CD4-positive, alpha-beta T cell treated with Interferon alpha-2 for 1 hour (primary cell): Measurements from ENCODE around the gene PCNP.
"Not testable (repeated sequence)": the region's sequence is repeated elsewhere in the genome, so short reads cannot be mapped to it uniquely, and the experiment has no call there.

Experiments
- DNase-seq, 2 donors: peaks; one replicate each; pipeline ENCODE4 v3.0.0-alpha.2; 2020 to 2022

PCNP gene

GRCh38 chr3:101567528-101568317 lies 6.3 kb upstream of the PCNP start:
- DNase-seq: no peak

GRCh38 chr3:101571028-101571895 lies 2.7 kb upstream of the PCNP start:
- DNase-seq: peak in 1 of 2 donors; percentile 55

GRCh38 chr3:101574388-101575112 lies 570 bp downstream of the PCNP start:
- peak; percentile 45 to 67 for DNase-seq

GRCh38 chr3:101577286-101577685 lies 3.3 kb downstream of the PCNP start:
- no peak for DNase-seq

GRCh38 chr3:101588616-101589015 lies 14.6 kb downstream of the PCNP start:
- no peak for DNase-seq

GRCh38 chr3:101591071-101591470 lies 17.1 kb downstream of the PCNP start:
- DNase-seq: no peak

- no peak for DNase-seq
Observed at GRCh38 chr3:101602731-101603130, 28.8 kb downstream of the PCNP start.

- no peak for DNase-seq
Observed at GRCh38 chr3:101603184-101603583, 29.2 kb downstream of the PCNP start.

- not testable (repeated sequence) for DNase-seq
Observed at GRCh38 chr3:101605398-101605797, 31.4 kb downstream of the PCNP start.

GRCh38 chr3:101611023-101611422 lies 37.0 kb downstream of the PCNP start:
- no peak for DNase-seq

- DNase-seq: not testable (repeated sequence)
Observed at GRCh38 chr3:101613014-101613413, 39.0 kb downstream of the PCNP start.

GRCh38 chr3:101615525-101615924 lies 41.5 kb downstream of the PCNP start:
- no peak for DNase-seq

GRCh38 chr3:101617478-101617877 lies 43.5 kb downstream of the PCNP start:
- DNase-seq: no peak

GRCh38 chr3:101618726-101619125 lies 44.7 kb downstream of the PCNP start:
- DNase-seq: no peak

- DNase-seq: no peak
Observed at GRCh38 chr3:101619734-101620133, 45.8 kb downstream of the PCNP start.

GRCh38 chr3:101623656-101624055 lies 49.7 kb downstream of the PCNP start:
- DNase-seq: no peak

GRCh38 chr3:101624857-101625256 lies 50.9 kb downstream of the PCNP start:
- no peak for DNase-seq

- DNase-seq: no peak
Observed at GRCh38 chr3:101625879-101626278, 51.9 kb downstream of the PCNP start.

- DNase-seq: no peak
Observed at GRCh38 chr3:101629219-101629618, 55.2 kb downstream of the PCNP start.

- DNase-seq: no peak
Observed at GRCh38 chr3:101631098-101631796, 57.3 kb downstream of the PCNP start.

- not testable (repeated sequence) for DNase-seq
Observed at GRCh38 chr3:101631959-101632358, 58.0 kb downstream of the PCNP start.

GRCh38 chr3:101632586-101632985 lies 58.6 kb downstream of the PCNP start:
- DNase-seq: no peak

GRCh38 chr3:101633186-101633585 lies 59.2 kb downstream of the PCNP start:
- no peak for DNase-seq
